ENCODE data around the gene MRC2.

GRCh38 chr17:62618647-62619416 lies 8.6 kb upstream of the MRC2 start:
- no peak for TF ChIP-seq EZH2phosphoT487 (IDR thresholded peaks at IDR 0.05; ENCODE audit: borderline replicate concordance)
- no peak for TF ChIP-seq CTCF (conservative IDR thresholded peaks at IDR 0.05; ENCODE audit: low read length)

Measured in Loucy (cell line).